NCI-H1092 treated with DMSO at 0.1 percent for 48 hours (cell line): ENCODE results near the gene ELOB.

Experiments
- DNase-seq: peaks from one replicate; lab custom pipeline; 2025; lab: John Stamatoyannopoulos, UW

ELOB gene

GRCh38 chr16:2768403-2769089 lies 8.5 kb downstream of the ELOB start:
- no peak for DNase-seq

GRCh38 chr16:2767891-2768290 lies 9.2 kb downstream of the ELOB start:
- DNase-seq: no peak

- no peak for DNase-seq
Observed at GRCh38 chr16:2767140-2767731, 9.8 kb downstream of the ELOB start.

- no peak for DNase-seq
Observed at GRCh38 chr16:2766430-2767139, 10.5 kb downstream of the ELOB start.

GRCh38 chr16:2765462-2766404 lies 11.3 kb downstream of the ELOB start:
- no peak for DNase-seq

GRCh38 chr16:2764718-2765117 lies 12.4 kb downstream of the ELOB start:
- no peak for DNase-seq

GRCh38 chr16:2763173-2763572 lies 13.9 kb downstream of the ELOB start:
- no peak for DNase-seq

GRCh38 chr16:2762711-2763110 lies 14.4 kb downstream of the ELOB start:
- no peak for DNase-seq

GRCh38 chr16:2761886-2762583 lies 15.0 kb downstream of the ELOB start:
- no peak for DNase-seq

- no peak for DNase-seq
Observed at GRCh38 chr16:2761472-2761871, 15.6 kb downstream of the ELOB start.

GRCh38 chr16:2757344-2757743 lies 19.7 kb downstream of the ELOB start:
- DNase-seq: no peak

- DNase-seq: no peak
Observed at GRCh38 chr16:2756288-2757015, 20.6 kb downstream of the ELOB start.

- DNase-seq: no peak
Observed at GRCh38 chr16:2755158-2755557, 21.9 kb downstream of the ELOB start.

GRCh38 chr16:2753733-2754020 lies 23.4 kb downstream of the ELOB start:
- DNase-seq: no peak

GRCh38 chr16:2752850-2753732 lies 24.0 kb downstream of the ELOB start:
- peak; percentile 85 for DNase-seq

- DNase-seq: peak; percentile 97
Observed at GRCh38 chr16:2752035-2752849, 24.8 kb downstream of the ELOB start, which contains the start of gene SRRM2. SRRM2 (plus strand) TSS chr16:2752638; CDS start chr16:2756365, 3,727 bp downstream.

GRCh38 chr16:2751577-2752034 lies 25.5 kb downstream of the ELOB start:
- DNase-seq: no peak

- no peak for DNase-seq
Observed at GRCh38 chr16:2749936-2750335, 27.1 kb downstream of the ELOB start.

- no peak for DNase-seq
Observed at GRCh38 chr16:2749476-2749875, 27.6 kb downstream of the ELOB start.
